IMR-90 (cell line): ENCODE results near the gene ENDOU. TPM values are rescaled to one million over a fixed set of nuclear protein-coding genes. Genes with fewer than 3 reads are reported as not detected.

Experiments used
- ATAC-seq: fragments of 200-7000 bp; cut with Tn5 transposase; 2 replicates; pipeline ENCODE4 v1.9.1; 2020; ENCODE audit warnings: low read depth, mild to moderate bottlenecking, moderate library complexity
- BruUV-seq: library from RNA; stranded (reverse); fragments of 400-500 nt; replicated peaks from 2 replicates; lab custom pipeline; 2021; lab: Mats Ljungman, UMichigan
- CTCF ChIA-PET: fragments of 300-600 bp; formaldehyde crosslinking; extraction: SDS; loops from one replicate; lab custom pipeline; 2021; ENCODE audit warnings: antibody characterized with exemption; lab: Yijun Ruan, JAX
- POLR2A ChIA-PET: fragments of 300-600 bp; sonication (Branson Sonifier 250); formaldehyde crosslinking; loops from one replicate; lab custom pipeline; 2022; ENCODE audit warnings: antibody characterized with exemption; ENCODE audit not compliant: unreplicated experiment; lab: Charles Lee
- DNase-seq: peaks from one replicate; pipeline ENCODE4 v3.0.0; 2013
- H2AFZ ChIP-seq: replicated peaks from 2 replicates; pipeline ENCODE3; 2013; ENCODE audit warnings: low read length, mild to moderate bottlenecking; ENCODE audit not compliant: poor library complexity
- H2AK5ac ChIP-seq: 2 replicates; pipeline ENCODE4 v1.6.1; 2013; ENCODE audit warnings: low read depth, low read length, inconsistent platforms
- H2AK9ac ChIP-seq: replicated peaks from 2 replicates; pipeline ENCODE3; 2013; ENCODE audit warnings: mild to moderate bottlenecking, low read depth, low read length, moderate library complexity; ENCODE audit not compliant: poor library complexity
- H2BK120ac ChIP-seq: 2 replicates; pipeline ENCODE4 v1.6.1; 2013; ENCODE audit warnings: low read depth, low read length, inconsistent platforms
- H2BK15ac ChIP-seq: 3 replicates; pipeline ENCODE4 v1.6.1; 2013; ENCODE audit warnings: low read depth, low read length, inconsistent platforms
- H2BK20ac ChIP-seq: 2 replicates; pipeline ENCODE4 v1.6.1; 2013; ENCODE audit warnings: low read depth, mild to moderate bottlenecking, inconsistent platforms, low read length, moderate library complexity
- H2BK5ac ChIP-seq: 2 replicates; pipeline ENCODE4 v1.6.1; 2013; ENCODE audit warnings: mild to moderate bottlenecking, low read depth, low read length, inconsistent platforms; ENCODE audit not compliant: poor library complexity, severe bottlenecking
- H3K14ac ChIP-seq: replicated peaks from 2 replicates; pipeline ENCODE4 v1.6.1; 2013; ENCODE audit warnings: low read depth, low read length, inconsistent platforms
- H3K18ac ChIP-seq: 2 replicates; pipeline ENCODE4 v1.6.1; 2013; ENCODE audit warnings: low read depth, low read length, control low read depth
- H3K23ac ChIP-seq: 2 replicates; pipeline ENCODE4 v1.6.1; 2013; ENCODE audit warnings: low read depth, low read length, inconsistent platforms
- H3K27ac ChIP-seq: 2 replicates; pipeline ENCODE4 v1.5.1; 2013; ENCODE audit warnings: mild to moderate bottlenecking, control low read depth, low read length; ENCODE audit not compliant: insufficient read depth
- H3K27me3 ChIP-seq: 2 replicates; pipeline ENCODE4 v1.6.1; 2013; ENCODE audit warnings: low read length; ENCODE audit not compliant: control insufficient read depth, insufficient read depth
- H3K36me3 ChIP-seq: 2 replicates; pipeline ENCODE4 v1.6.1; 2013; ENCODE audit warnings: low read length, mixed read lengths; ENCODE audit not compliant: control insufficient read depth, insufficient read depth
- H3K4ac ChIP-seq: 2 replicates; pipeline ENCODE4 v1.6.1; 2013; ENCODE audit warnings: low read depth, low read length, inconsistent platforms
- H3K4me1 ChIP-seq: 2 replicates; pipeline ENCODE4 v1.6.1; 2013; ENCODE audit warnings: low read length, mixed read lengths; ENCODE audit not compliant: control insufficient read depth, insufficient read depth
- H3K4me2 ChIP-seq: 2 replicates; pipeline ENCODE4 v1.6.1; 2013; ENCODE audit warnings: low read depth, mild to moderate bottlenecking, control low read depth, low read length, moderate library complexity
- H3K4me3 ChIP-seq: 2 replicates; pipeline ENCODE4 v1.5.1; 2013; ENCODE audit warnings: low read depth, mild to moderate bottlenecking, control low read depth, low read length, moderate library complexity; ENCODE audit not compliant: insufficient read depth
- H3K56ac ChIP-seq: 2 replicates; pipeline ENCODE4 v1.6.1; 2013; ENCODE audit warnings: low read length, inconsistent platforms; ENCODE audit not compliant: insufficient read depth; ENCODE audit errors: extremely low read depth
- H3K79me1 ChIP-seq, 2 experiments: 2 replicates each; pipeline ENCODE4 v1.6.1; 2013; ENCODE audit warnings: low read length in 2 of 2, inconsistent platforms in 1 of 2, low read depth in 1 of 2
- H3K9ac ChIP-seq: 2 replicates; pipeline ENCODE4 v1.6.1; 2013; ENCODE audit warnings: low read depth, low read length, control low read depth
- H3K9me1 ChIP-seq: 2 replicates; pipeline ENCODE4 v1.6.1; 2013; ENCODE audit warnings: low read length, inconsistent platforms; ENCODE audit not compliant: insufficient read depth
- H3K9me3 ChIP-seq: 2 replicates; pipeline ENCODE4 v1.6.1; 2013; ENCODE audit warnings: low read length; ENCODE audit not compliant: control insufficient read depth, insufficient read depth
- H4K20me1 ChIP-seq: 2 replicates; pipeline ENCODE4 v1.6.1; 2013; ENCODE audit warnings: low read length, inconsistent platforms; ENCODE audit not compliant: insufficient read depth
- H4K5ac ChIP-seq: 2 replicates; pipeline ENCODE4 v1.6.1; 2013; ENCODE audit warnings: mild to moderate bottlenecking, low read depth, low read length, control low read depth
- H4K8ac ChIP-seq, 2 experiments: 2 replicates each; pipeline ENCODE4 v1.6.1; 2013; ENCODE audit warnings: low read depth in 2 of 2, low read length in 2 of 2, control low read depth in 1 of 2, inconsistent platforms in 1 of 2
- H4K91ac ChIP-seq: 2 replicates; pipeline ENCODE4 v1.6.1; 2013; ENCODE audit warnings: low read depth, low read length, inconsistent platforms; ENCODE audit not compliant: insufficient read depth
- BHLHE40 ChIP-seq: fragments of 150-350 bp; IDR thresholded peaks from 2 replicates; pipeline ENCODE4 v1.6.1; 2016; ENCODE audit warnings: mild to moderate bottlenecking, low read depth, low read length
- CHD1 ChIP-seq: IDR thresholded peaks from 2 replicates; pipeline ENCODE4 v1.6.1; 2012; ENCODE audit warnings: low read depth, low read length, improper control_type of control experiment
- FOS ChIP-seq: fragments of 150-350 bp; IDR thresholded peaks from 2 replicates; pipeline ENCODE4 v1.6.1; 2016; ENCODE audit warnings: low read depth, low read length
- MAZ ChIP-seq: IDR thresholded peaks from 2 replicates; pipeline ENCODE4 v1.6.1; 2012; ENCODE audit warnings: low read depth, mild to moderate bottlenecking, low read length, improper control_type of control experiment, moderate library complexity, borderline replicate concordance
- WGBS, 2 experiments: methylation state at CpG; one replicate each; pipeline versions ENCODE4 v1.1.5 to v1.1.7; 2013; ENCODE audit warnings: missing lambda C conversion rate in 2 of 2; ENCODE audit not compliant: insufficient read length in 1 of 2; ENCODE audit errors: extremely low coverage in 2 of 2; 5-methylcytosine and 5-hydroxymethylcytosine counted together
- dilution Hi-C: fragments of 300-500 bp; cut with HindIII; formaldehyde crosslinking; loops from one replicate; pipeline ENCODE4 v1.14.3; 2018; ENCODE audit warnings: low sequenced_read_pairs; ENCODE audit not compliant: unreplicated experiment
- in situ Hi-C: fragments of 300-500 bp; cut with MboI; formaldehyde crosslinking; loops from 3 replicates; pipeline ENCODE4 v1.14.3; 2019; ENCODE audit warnings: low sequenced_read_pairs, inconsistent platforms, mixed read lengths
- intact Hi-C: fragments of 100-400 bp; cut with micrococcal nuclease; formaldehyde crosslinking; loops from 2 replicates; pipeline ENCODE4 v1.10.0; 2022
- polyA plus RNA-seq, 3 experiments: library from polyadenylated mRNA; depleted of rRNA; stranded (reverse); fragments of >200 nt; gene quantifications; 2 replicates each; pipeline ENCODE4 v1.2.3, GENCODE V29; 2012; ENCODE audit warnings: low replicate concordance in 1 of 3
- total RNA-seq: library from RNA; depleted of rRNA; stranded (reverse); fragments of >200 nt; gene quantifications from 2 replicates; pipeline ENCODE4 v1.2.3, GENCODE V29; 2012
- TF ChIP-seq, protein P1 (sequence below): fragments of 150-350 bp; IDR thresholded peaks from 2 replicates; pipeline ENCODE4 v1.6.1; 2017; ENCODE audit warnings: mild to moderate bottlenecking, antibody characterized with exemption, low read length, low read depth
- TF ChIP-seq, protein P2 (sequence below): conservative IDR thresholded peaks from 2 replicates; pipeline ENCODE4 v1.5.1; 2012; ENCODE audit warnings: mild to moderate bottlenecking, low read depth, low read length, improper control_type of control experiment

Gene ENDOU
- total and polyA plus RNA-seq, 2 of the 4 experiments (the other 2 are of a cell fraction): under 0.01 to 0.09 TPM

DNA sequence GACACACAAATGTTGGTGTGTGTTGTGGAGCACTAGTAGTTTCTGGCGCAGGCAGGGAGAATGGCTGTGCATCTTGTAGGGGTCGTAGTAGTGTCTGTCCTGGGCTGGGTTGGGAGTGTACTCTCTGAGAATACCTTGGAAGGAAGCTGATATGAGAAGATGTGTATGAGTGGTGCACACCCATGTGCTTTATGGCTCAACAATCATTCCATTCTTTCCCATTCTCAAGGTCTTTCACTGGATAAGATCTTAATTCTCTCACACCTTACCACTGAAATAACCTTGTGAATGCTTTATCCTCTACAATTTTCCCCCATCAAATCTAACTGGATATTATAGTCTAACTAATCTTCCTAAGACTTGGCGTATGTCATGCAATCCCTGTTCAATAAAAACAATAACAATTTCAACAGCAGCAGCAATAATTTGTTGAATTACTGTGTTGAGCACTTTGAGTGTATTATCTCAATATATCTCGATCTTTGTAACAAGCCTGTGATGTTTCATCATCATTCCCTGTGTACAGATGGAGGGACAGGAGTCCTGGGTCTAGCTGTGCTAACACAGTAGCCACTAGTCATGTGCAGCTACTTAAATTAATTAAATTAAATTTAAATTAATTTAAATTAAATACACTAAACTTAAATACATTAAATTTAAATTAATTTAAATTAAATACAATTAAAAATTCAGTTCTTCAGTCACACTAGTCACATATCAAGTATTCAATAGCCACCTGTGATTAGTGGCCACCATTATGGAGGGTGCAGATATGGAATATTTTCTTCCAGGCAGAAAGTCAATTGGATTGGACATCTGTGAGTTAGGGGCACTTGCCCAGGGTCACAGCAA is 44.2 kb upstream of the ENDOU start:
- no CpG with 5 or more reads among the region's 4 CpGs for WGBS, 2 experiments
- Histone ChIP-seq H4K8ac (no peak overlapping the region), H3K56ac (no peak overlapping the region), H4K5ac (no peak overlapping the region), H2BK20ac (no peak overlapping the region), H3K9me3 (no peaks in the 10 kb centered on the region), H3K4me3 (no peak overlapping the region), H2AK9ac (no peak overlapping the region), H2AFZ (no peak overlapping the region), H3K4me1 (peaks cover 9% of the 10 kb centered on the region), H3K4me2 (no peak overlapping the region), H3K14ac (no peak overlapping the region), H3K27me3 (no peaks in the 10 kb centered on the region), H2AK5ac (peak overlapping the region; percentile 3; the same call in 1 of the 2 replicates), H3K79me1 (peaks cover 0 to 3% of the 10 kb centered on the region in 2 experiments; a peak in 1 of 4 replicates), H3K9me1 (peaks cover under 1% of the 10 kb centered on the region; the same call in 1 of the 2 replicates), H4K20me1 (no peaks in the 10 kb centered on the region), H3K23ac (no peak overlapping the region), H3K36me3 (no peaks in the 10 kb centered on the region), H2BK5ac (no peak overlapping the region), H2BK15ac (0 out of 3 replicates have a peak overlapping the region, but pooled peaks have one; percentile 1), H3K9ac (no peak overlapping the region), H2BK120ac (no peak overlapping the region), H4K91ac (no peak overlapping the region), H3K18ac (no peak overlapping the region), H3K27ac (no peak overlapping the region), H3K4ac (no peak overlapping the region)
- in situ Hi-C loops (no loop called here), intact Hi-C loops (loop anchor here (5.0 to 10.0 kb wide), 2 partner anchors 222 to 735 kb away; no protein-coding TSS in a partner anchor), dilution Hi-C loops (no loop called here)
- ChIA-PET CTCF (interaction anchor here (0.8 to 2.3 kb wide), 3 partner anchors 10 to 55 kb away, joined by 3 to 7 read pairs (median 4); partner anchors contain the start of gene RAPGEF3), POLR2A (no interaction called here)
- no TSS peak for BruUV-seq
- TF ChIP-seq, protein P1, sequence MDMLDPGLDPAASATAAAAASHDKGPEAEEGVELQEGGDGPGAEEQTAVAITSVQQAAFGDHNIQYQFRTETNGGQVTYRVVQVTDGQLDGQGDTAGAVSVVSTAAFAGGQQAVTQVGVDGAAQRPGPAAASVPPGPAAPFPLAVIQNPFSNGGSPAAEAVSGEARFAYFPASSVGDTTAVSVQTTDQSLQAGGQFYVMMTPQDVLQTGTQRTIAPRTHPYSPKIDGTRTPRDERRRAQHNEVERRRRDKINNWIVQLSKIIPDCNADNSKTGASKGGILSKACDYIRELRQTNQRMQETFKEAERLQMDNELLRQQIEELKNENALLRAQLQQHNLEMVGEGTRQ: no peak
- TF ChIP-seq FOS (no peak), BHLHE40 (no peak), CHD1 (no peak), MAZ (no peak)
- TF ChIP-seq, protein P2, sequence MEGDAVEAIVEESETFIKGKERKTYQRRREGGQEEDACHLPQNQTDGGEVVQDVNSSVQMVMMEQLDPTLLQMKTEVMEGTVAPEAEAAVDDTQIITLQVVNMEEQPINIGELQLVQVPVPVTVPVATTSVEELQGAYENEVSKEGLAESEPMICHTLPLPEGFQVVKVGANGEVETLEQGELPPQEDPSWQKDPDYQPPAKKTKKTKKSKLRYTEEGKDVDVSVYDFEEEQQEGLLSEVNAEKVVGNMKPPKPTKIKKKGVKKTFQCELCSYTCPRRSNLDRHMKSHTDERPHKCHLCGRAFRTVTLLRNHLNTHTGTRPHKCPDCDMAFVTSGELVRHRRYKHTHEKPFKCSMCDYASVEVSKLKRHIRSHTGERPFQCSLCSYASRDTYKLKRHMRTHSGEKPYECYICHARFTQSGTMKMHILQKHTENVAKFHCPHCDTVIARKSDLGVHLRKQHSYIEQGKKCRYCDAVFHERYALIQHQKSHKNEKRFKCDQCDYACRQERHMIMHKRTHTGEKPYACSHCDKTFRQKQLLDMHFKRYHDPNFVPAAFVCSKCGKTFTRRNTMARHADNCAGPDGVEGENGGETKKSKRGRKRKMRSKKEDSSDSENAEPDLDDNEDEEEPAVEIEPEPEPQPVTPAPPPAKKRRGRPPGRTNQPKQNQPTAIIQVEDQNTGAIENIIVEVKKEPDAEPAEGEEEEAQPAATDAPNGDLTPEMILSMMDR: no peak
- ATAC-seq: no peak
- no peak for DNase-seq
